ENCODE data around the gene CDKL1.

The CDKL1 gene

GRCh38 chr14:50375760-50376159 lies 20.9 kb downstream of the CDKL1 start:
- no peak for ATAC-seq
- TF ChIP-seq ZNF70 (CRISPR knock-in tag; IDR thresholded peaks at IDR 0.05) (no peak), SNAI2 (CRISPR knock-in tag; IDR thresholded peaks at IDR 0.05) (no peak), ISL1 (CRISPR knock-in tag; IDR thresholded peaks at IDR 0.05) (no peak), BACH2 (CRISPR knock-in tag; IDR thresholded peaks at IDR 0.05; ENCODE audit: borderline replicate concordance) (no peak), ZNF8 (CRISPR knock-in tag; IDR thresholded peaks at IDR 0.05) (no peak), ARNTL (CRISPR knock-in tag; IDR thresholded peaks at IDR 0.05; ENCODE audit: borderline replicate concordance, low read depth) (no peak), TSHZ2 (CRISPR knock-in tag; IDR thresholded peaks at IDR 0.05) (no peak), ZC3H10 (CRISPR knock-in tag; IDR thresholded peaks at IDR 0.05) (no peak)
- TF ChIP-seq, protein P1, sequence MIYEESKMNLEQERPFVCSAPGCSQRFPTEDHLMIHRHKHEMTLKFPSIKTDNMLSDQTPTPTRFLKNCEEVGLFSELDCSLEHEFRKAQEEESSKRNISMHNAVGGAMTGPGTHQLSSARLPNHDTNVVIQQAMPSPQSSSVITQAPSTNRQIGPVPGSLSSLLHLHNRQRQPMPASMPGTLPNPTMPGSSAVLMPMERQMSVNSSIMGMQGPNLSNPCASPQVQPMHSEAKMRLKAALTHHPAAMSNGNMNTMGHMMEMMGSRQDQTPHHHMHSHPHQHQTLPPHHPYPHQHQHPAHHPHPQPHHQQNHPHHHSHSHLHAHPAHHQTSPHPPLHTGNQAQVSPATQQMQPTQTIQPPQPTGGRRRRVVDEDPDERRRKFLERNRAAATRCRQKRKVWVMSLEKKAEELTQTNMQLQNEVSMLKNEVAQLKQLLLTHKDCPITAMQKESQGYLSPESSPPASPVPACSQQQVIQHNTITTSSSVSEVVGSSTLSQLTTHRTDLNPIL (CRISPR knock-in tag; IDR thresholded peaks at IDR 0.05; ENCODE audit: low read depth): no peak

DNA sequence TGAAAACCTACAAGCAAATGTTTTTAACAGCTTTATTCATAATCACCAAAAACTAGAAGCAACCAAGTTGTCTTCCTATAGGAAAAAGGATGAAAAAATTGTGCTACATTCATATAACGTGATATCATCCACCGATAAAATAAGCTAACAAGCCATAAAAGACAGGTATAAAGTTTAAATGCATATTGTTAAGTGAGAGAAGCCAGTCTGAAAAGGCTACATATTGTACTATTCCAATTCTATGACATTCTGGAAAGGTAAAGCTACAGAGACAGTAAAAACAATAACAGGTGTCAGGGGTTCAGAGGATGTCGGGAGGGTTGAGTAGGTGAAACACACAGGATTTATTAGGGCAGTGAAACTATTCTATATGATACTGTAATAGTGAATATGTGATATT lies 22.7 kb downstream of the CDKL1 start:
- TF ChIP-seq TOX (CRISPR knock-in tag; IDR thresholded peaks at IDR 0.05; ENCODE audit: borderline replicate concordance) (no peak), CSDC2 (CRISPR knock-in tag; IDR thresholded peaks at IDR 0.05) (no peak), RARB (CRISPR knock-in tag; IDR thresholded peaks at IDR 0.05) (no peak), ZFP30 (CRISPR knock-in tag; IDR thresholded peaks at IDR 0.05) (no peak), ZNF565 (CRISPR knock-in tag; conservative IDR thresholded peaks at IDR 0.05; ENCODE audit: low read depth) (no peak), ZNF70 (CRISPR knock-in tag; IDR thresholded peaks at IDR 0.05) (no peak), ESRRG (CRISPR knock-in tag; IDR thresholded peaks at IDR 0.05) (no peak), TCF4 (CRISPR knock-in tag; IDR thresholded peaks at IDR 0.05; ENCODE audit: borderline replicate concordance) (no peak), SNAI2 (CRISPR knock-in tag; IDR thresholded peaks at IDR 0.05) (no peak), ISL1 (CRISPR knock-in tag; IDR thresholded peaks at IDR 0.05) (no peak), BACH2 (CRISPR knock-in tag; IDR thresholded peaks at IDR 0.05; ENCODE audit: borderline replicate concordance) (no peak), ARNTL (CRISPR knock-in tag; IDR thresholded peaks at IDR 0.05; ENCODE audit: borderline replicate concordance, low read depth) (no peak), GLIS3 (CRISPR knock-in tag; IDR thresholded peaks at IDR 0.05) (no peak), TSHZ2 (CRISPR knock-in tag; IDR thresholded peaks at IDR 0.05) (no peak), ZNF8 (CRISPR knock-in tag; IDR thresholded peaks at IDR 0.05) (no peak), PPARA (CRISPR knock-in tag; IDR thresholded peaks at IDR 0.05; ENCODE audit: borderline replicate concordance) (no peak), PATZ1 (CRISPR knock-in tag; IDR thresholded peaks at IDR 0.05; ENCODE audit: borderline replicate concordance) (no peak)
- TF ChIP-seq, protein P2, sequence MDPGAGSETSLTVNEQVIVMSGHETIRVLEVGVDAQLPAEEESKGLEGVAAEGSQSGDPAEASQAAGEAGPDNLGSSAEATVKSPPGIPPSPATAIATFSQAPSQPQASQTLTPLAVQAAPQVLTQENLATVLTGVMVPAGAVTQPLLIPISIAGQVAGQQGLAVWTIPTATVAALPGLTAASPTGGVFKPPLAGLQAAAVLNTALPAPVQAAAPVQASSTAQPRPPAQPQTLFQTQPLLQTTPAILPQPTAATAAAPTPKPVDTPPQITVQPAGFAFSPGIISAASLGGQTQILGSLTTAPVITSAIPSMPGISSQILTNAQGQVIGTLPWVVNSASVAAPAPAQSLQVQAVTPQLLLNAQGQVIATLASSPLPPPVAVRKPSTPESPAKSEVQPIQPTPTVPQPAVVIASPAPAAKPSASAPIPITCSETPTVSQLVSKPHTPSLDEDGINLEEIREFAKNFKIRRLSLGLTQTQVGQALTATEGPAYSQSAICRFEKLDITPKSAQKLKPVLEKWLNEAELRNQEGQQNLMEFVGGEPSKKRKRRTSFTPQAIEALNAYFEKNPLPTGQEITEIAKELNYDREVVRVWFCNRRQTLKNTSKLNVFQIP (CRISPR knock-in tag; IDR thresholded peaks at IDR 0.05; ENCODE audit: borderline replicate concordance, low read depth): no peak
- TF ChIP-seq, protein P1 (CRISPR knock-in tag; IDR thresholded peaks at IDR 0.05; ENCODE audit: low read depth): no peak
- ATAC-seq: no peak

Measured in SK-N-SH treated with all-trans-retinoic acid at 6 μM for 48 hours (cell line).